GM12873 (cell line): ENCODE data around the gene COL23A1.

Experiments used
- CTCF ChIP-seq: IDR thresholded peaks from 2 replicates; pipeline ENCODE4 v1.5.1; 2012; ENCODE audit warnings: low read depth, mild to moderate bottlenecking, moderate library complexity, low read length, control low read depth; ENCODE audit not compliant: insufficient read depth; ENCODE audit errors: missing control alignments

The COL23A1 gene

DNA sequence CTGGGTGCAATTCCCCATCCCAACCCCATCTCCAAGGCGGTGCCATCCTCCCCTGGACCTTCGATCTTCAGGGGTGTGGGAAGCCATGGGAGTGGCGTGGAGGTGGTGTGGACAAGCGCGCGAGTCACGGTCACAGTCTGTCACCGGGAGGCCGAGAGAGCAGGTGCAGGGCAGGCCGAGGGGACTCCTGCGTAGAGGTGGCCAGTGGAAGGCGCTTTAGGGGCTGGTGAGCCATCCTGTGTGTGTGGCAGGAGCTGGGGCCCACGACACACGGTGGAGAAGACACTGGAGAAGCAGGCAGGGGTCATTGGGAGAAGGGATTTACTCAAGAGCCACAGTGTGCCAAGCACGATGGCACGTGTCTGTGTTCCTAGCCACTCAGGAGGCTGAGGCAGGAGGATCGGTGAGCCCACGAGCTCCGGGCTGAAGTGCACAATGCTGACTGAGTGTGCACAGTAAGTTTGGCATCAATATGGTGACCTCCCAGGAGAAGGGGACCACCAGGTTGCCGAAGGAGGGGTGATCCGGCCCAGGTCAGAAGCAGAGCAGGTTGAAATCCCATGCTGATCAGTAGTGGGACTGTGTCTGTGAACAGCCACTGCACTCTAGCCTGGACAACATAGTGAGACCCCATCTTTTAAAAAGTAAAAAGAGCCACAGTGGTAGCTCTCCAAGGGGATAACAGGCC lies 212.5 kb downstream of the COL23A1 start:
- TF ChIP-seq CTCF: no peak

- TF ChIP-seq CTCF: no peak
Measured at GRCh38 chr5:178376921-178377582, 213.1 kb downstream of the COL23A1 start.

DNA sequence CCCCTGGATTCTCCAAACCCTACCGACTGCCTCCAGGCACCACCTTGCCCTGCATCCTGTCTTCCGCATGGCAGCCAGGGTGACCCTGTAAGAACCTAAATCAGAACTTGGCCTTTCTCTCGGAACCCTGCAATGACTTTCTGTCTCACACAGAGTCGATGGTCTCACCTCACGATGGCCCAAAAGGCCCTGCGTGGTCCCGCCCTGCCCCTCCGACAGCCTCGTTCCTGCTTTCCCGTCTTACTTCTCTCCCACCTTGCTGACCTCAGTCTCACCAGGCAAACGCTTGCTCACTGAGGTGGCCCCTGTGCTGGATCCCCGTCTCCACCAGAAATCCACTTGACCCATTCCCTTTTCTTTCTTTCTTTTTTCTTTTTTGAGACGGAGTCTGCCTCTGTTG lies 214.8 kb downstream of the COL23A1 start:
- TF ChIP-seq CTCF: no peak

GRCh38 chr5:178373711-178374110 lies 216.5 kb downstream of the COL23A1 start:
- no peak for TF ChIP-seq CTCF

DNA sequence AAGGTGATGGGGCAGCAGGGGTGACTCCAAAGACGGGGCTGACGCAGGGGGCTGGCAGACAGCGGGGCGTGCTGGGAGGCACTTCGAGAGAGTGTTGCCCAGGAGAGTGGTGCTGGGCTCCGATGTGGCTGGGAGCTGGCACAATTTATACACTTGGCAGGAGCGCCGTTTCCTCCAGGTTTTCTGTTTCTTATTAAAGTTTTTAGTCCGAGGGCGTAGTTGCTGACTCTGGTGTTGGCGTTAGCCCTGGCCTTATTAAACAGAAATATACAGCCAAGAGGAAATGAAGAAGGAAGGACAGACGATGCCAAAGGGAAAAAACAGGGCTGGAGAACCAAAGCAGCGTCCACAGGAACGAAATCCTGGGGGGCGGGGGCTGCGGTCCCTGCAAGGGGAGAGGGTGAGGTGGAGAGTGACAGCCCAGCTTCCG lies 218.0 kb downstream of the COL23A1 start:
- no peak for TF ChIP-seq CTCF

DNA sequence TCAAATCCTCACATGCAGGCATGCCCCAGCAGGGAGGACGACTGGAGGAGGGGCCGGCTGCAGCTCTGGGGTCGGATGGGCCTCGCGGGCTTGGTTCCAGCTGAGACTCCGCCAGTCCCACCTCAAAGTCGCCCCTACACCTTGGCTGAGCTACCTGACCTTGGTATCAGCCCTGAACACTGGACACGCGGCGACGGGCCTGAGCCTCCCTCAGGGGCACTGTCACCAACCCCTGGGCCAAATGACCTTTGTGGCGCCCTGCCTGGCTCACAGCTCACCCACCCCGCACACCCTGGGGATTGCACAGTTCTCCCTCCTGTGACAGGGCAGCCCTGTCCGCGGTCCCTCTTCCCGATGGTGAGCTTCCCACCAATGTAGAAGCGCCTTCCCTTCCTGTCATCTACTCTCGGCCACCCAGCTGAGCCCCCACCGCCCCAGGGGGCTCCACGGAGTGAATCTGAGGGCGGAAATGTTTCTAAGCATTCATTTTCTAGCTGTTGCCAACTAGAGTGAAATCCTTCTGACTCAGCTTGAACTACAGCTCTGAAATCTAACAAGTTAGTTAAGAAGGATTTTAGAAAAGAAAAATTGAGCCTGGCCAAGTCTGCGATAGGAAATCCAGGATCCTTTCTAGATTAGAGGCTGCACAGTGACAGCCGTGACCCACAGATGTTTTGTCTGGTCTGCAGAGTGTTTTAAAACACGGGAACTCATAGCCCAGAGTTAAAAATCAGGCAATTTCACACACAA lies 218.7 kb downstream of the COL23A1 start:
- no peak for TF ChIP-seq CTCF

DNA sequence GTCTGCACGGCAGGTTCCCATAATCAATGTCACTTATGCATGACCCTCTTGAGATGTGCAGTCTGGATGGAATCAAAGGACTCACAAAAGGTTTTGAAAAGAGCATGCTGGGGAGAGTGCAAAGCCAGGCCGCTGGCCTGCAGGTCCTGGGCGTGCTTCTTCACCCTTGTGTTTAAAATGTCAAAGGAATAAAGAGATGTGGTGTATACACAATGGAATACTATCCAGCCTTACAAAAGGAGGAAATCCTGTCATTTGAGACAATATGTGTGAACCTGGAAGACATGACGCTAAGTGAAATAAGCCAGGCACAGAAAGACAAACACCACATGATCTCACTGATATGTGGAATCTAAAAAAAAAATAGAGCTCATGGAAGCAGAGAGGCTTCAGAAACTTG lies 220.1 kb downstream of the COL23A1 start:
- TF ChIP-seq CTCF: no peak
